Limb (tissue), 2 donors: ENCODE measurements around the gene COX19.

ENCODE experiments used
- DNase-seq, 2 donors: peaks; one replicate each; pipeline ENCODE4 v3.0.0-alpha.2; 2016; ENCODE audit errors: extremely low spot score in 2 of 2

Gene COX19

GRCh38 chr7:974820-975681 is at the start of gene COX19:
Gene COX19, minus strand, starts transcription at chr7:975549. Its CDS starts 40 bp downstream, at chr7:975509.
- DNase-seq: peak; percentile 88 to 97

- no peak for DNase-seq
Measured at GRCh38 chr7:1024331-1024841, 49.0 kb upstream of the COX19 start.

GRCh38 chr7:1022801-1023465 is 47.6 kb upstream of the COX19 start:
- no peak for DNase-seq

GRCh38 chr7:1022356-1022755 is 47.0 kb upstream of the COX19 start:
- no peak for DNase-seq

GRCh38 chr7:1021931-1022330 is 46.6 kb upstream of the COX19 start:
- DNase-seq: no peak

- no peak for DNase-seq
Measured at GRCh38 chr7:1021366-1021765, 46.0 kb upstream of the COX19 start.

- no peak for DNase-seq
Measured at GRCh38 chr7:1020849-1021251, 45.5 kb upstream of the COX19 start.

GRCh38 chr7:1019789-1020610 is 44.7 kb upstream of the COX19 start:
- no peak for DNase-seq

GRCh38 chr7:1019255-1019785 is 44.0 kb upstream of the COX19 start:
- DNase-seq: no peak

GRCh38 chr7:1018334-1018695 is 43.0 kb upstream of the COX19 start:
- no peak for DNase-seq

- DNase-seq: no peak
Measured at GRCh38 chr7:1017586-1018333, 42.4 kb upstream of the COX19 start.

GRCh38 chr7:1016577-1017531 is 41.5 kb upstream of the COX19 start:
- no peak for DNase-seq

GRCh38 chr7:1015196-1016121 is 40.1 kb upstream of the COX19 start:
- no peak for DNase-seq

- no peak for DNase-seq
Measured at GRCh38 chr7:1014681-1015080, 39.3 kb upstream of the COX19 start.

GRCh38 chr7:1013581-1013980 is 38.2 kb upstream of the COX19 start:
- DNase-seq: no peak

GRCh38 chr7:1012716-1013095 is 37.4 kb upstream of the COX19 start:
- DNase-seq: no peak

GRCh38 chr7:1012004-1012715 is 36.8 kb upstream of the COX19 start:
- no peak for DNase-seq
